AG08395 (cell line): Measurements from ENCODE around the gene ASMTL.
"Not testable (repeated sequence)": the region's sequence is repeated elsewhere in the genome, so short reads cannot be mapped to it uniquely, and the experiment has no call there.

Experiments
- DNase-seq: peaks from one replicate; pipeline ENCODE4 v3.0.0; 2012; ENCODE audit warnings: mixed read lengths, low spot score

ASMTL gene

GRCh38 chrX:1433646-1434357 is 18.9 kb downstream of the ASMTL start:
- DNase-seq: no peak

- DNase-seq: no peak
These were observed 22.3 kb downstream of the ASMTL start for GRCh38 chrX:1430451-1430850.

DNA sequence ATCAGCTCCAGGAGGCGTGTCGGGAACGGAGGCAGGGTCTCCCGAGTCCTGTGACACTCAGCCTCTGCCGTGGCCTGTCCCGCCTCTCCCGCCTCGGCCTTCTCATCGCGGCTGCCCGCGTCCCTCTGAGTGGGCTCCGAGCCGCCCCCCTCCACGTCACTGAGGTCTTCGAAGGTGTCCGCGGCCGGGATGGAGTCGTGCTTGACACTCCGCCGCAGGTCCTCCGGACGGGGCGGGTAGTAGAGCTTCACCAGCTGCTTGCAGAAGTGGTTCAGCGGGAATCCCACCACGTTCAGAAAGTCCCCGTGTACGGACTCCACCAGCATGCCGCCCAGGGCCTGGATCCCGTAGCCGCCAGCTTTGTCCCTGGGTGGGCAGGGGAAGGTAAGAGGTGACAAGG is 25.0 kb downstream of the ASMTL start:
- DNase-seq: no peak

DNA sequence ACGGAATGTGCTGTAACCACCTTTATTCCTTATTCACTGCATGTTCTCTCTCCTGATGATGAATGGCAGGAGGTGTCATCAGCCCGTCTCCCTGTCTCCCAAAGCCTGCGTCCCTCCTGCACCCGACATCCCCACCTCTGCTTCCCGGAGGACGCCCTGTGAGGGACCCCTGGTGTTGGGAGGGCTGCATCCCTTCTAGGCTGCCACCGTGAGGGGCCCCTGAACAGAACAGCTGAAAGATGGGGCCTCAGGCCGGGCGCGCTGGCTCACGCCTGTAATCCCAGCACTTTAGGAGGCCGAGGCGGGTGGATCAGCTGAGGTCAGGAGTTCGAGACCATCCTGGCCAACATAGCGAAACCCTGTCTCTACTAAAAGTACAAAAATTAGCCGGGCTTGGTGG is 26.4 kb downstream of the ASMTL start:
- not testable (repeated sequence) for DNase-seq

DNA sequence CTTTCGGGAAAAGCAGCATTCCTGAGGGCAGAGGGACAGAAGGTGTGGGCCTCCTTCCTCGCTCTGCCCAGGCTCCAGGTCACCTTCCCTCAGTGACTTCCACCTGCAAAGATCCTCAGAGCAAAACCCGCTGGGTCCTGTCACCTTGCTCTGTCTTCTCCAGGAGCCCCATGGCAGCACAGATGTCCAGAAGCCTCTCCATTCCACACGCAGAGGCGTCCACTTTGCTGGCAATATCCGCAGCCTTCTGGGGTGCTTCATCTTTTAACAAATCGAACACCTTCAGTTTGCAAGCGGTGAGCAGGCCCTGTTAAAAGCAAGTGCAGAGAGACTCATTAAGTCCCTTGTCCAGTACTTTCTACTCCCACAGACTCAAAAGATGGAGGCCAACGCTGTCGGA is 27.3 kb downstream of the ASMTL start:
- DNase-seq: no peak

- no peak for DNase-seq
These were observed 28.4 kb downstream of the ASMTL start for GRCh38 chrX:1424147-1424851.

GRCh38 chrX:1423215-1423614 is 29.5 kb downstream of the ASMTL start:
- no peak for DNase-seq

DNA sequence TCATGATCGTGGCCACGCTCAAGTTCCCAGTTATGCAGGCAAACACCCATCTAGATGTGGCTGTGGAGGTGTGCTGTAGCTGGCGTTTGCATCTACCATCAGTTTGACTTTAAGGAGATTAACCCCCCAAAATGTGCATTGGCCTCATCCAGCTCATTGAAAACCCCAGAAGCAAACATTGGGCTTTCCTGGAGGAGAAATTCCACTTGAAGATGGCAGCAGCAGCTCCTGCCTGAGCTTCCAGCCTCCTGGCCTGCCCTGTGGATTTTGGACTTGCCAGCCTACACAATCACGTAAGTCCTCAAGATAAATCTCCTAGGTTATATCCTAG is 30.6 kb downstream of the ASMTL start:
- no peak for DNase-seq

- DNase-seq: no peak
These were observed 31.1 kb downstream of the ASMTL start for GRCh38 chrX:1421433-1422134.

GRCh38 chrX:1420371-1420770 is 32.3 kb downstream of the ASMTL start:
- no peak for DNase-seq

DNA sequence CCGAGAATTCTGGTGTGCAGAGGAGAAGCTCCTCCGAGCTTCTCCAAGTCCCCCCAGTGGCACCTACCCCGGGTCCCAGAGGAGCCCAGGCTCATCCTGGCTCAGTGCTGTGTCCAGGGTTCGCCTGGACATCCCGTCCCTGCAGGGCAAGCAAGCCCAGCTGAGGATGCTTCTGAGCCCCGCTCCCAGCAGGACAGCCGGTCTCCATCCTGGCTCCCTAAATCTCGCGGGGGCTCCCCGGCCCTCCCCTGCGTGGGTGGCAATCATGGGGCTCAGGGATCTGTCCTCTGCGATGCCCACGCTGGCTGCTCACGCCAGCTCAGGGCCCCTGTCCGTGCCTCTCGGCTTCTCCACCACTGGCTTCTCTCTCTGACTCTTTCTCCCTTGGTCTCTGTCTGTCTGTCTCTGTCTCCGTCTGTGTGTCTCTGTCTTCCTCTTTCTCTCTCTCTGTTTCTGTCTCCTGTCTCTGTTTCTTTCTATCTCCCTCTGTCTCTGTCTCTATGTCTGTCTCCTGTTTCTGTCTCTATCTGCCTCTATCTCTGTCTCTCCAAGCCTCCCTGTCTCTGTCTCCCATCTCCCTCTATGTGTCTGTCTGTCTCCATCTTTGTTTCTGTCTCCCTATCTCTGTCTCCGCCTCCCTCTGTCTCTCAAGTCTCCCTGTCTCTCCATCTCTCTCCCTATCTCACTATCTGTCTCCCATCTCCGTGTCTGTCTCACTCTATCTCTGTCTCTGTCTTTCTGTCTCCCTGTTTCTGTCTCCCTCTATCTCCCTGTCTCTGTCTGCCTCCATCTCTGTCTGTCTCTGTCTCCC is 33.0 kb downstream of the ASMTL start:
- no peak for DNase-seq

- DNase-seq: no peak
These were observed 33.7 kb downstream of the ASMTL start for GRCh38 chrX:1418901-1419544.

DNA sequence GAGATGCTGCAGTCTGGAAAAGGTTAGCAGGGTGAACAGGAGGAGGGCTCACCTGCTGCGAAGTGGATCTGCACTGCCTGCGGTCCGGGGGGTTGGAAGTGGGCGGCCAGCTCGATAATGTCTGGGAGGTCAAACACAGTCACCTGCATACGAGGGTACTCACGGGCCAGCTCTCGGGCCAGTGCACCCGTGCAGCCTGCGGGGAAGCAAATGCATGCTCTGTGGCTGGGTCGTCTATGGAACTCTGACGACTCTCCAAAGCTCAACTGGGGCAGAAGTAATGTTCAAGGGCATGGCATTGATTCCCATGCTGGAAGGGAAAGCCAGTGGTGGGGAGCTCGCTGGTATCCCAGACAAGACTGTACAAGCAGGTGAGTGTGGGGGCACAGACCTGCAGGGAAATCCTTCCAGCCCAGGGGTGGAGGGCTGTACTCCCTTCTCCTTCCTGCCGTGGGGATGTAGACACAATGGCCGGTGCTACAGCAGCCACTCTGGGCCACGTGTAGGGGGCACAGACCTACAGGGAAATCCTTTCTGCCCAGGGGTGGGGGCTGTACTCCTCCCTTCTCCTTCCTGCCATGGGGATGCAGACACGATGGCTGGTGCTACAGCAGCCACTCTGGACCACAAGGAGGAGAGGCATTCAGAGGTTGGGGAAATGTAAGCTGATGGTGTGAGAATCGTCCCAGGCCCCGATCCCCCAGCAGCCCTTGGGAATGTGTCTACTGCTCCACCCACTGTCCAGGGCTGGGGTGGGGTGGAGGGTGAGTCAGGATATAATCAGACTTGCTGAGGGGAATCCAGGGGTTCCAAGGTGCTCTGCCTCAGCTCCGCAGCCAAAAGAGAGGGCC is 34.6 kb downstream of the ASMTL start:
- DNase-seq: no peak

GRCh38 chrX:1416965-1417760 is 35.5 kb downstream of the ASMTL start:
- no peak for DNase-seq

- no peak for DNase-seq
These were observed 36.4 kb downstream of the ASMTL start for GRCh38 chrX:1416327-1416784.

DNA sequence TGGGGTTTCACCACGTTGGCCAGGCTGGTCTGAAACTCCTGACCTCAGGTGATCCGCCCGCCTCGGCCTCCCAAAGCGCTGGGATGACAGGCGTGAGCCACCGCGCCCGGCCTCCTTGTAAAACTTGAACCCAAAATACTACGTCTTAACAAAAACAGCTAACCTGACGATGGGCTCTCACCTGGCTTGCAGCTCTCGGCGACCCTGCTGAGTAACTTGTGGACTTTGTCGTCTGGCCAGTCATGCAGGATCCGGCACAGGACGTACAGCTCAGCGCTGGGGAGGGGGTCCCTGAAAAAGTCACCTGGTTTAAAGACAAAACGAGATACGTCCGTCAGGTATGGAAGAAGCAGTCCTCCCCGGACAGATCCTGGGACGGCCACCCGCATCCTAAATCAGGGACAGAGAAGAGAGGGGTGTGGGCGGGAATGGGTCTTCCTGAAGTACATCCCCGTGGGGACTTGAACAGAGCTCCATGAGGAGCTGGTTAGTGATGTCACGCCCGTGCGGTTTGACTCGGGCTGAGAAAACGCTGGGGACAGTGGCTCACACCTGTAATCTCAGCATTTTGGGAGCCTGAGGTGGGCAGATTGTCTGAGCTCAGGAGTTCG is 40.1 kb downstream of the ASMTL start:
- no peak for DNase-seq

DNA sequence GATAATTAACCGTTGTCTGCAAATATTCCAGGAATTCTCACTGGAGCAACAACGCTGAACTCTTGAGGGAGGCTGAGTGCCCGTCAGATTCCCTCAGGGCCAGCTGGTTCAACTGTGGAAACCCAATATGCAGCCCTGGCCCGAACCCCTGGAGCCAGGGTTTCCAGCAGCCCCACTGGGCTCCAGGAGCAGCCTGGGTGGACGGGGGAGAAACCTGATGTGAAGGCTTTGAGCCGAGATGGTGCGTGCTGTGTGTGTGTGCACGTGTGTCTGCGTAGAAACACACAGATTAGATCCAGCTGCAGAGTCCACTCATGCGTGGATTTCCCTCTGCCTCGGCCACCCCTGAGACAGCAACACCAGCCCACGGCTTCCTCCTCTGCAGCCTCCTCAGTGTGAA is 41.4 kb downstream of the ASMTL start:
- no peak for DNase-seq

- DNase-seq: no peak
These were observed 45.7 kb downstream of the ASMTL start for GRCh38 chrX:1407035-1407434.

GRCh38 chrX:1405769-1406168 is 46.9 kb downstream of the ASMTL start:
- DNase-seq: not testable (repeated sequence)

DNA sequence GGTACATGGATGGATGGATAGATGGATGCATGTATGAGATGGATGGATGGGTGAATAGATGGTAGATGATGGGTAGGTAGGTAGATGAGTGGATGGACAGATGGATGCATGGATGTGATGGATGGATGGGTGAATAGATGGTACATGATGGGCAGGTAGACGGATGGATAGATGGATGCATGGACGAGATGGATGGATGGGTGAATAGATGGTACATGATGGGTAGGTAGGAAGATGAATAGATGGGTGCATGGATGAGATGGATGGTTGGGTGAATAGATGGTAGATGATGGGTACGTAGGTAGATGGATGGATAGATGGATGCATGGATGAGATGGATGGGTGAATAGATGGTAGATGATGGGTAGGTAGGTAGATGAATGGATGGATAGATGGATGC is 48.8 kb downstream of the ASMTL start:
- not testable (repeated sequence) for DNase-seq
